ENCODE measurements around the gene LMCD1. TPM values are rescaled to one million over a fixed set of nuclear protein-coding genes. Genes with fewer than 3 reads are reported as not detected.
A peak's percentile ranks its signal among the peaks of the same experiment; 100 is the strongest.

The LMCD1 gene
- total and polyA plus RNA-seq, 2 of the 4 experiments (the other 2 are of a cell fraction), result 50.0 to 53.8 TPM

- H3K36me3 ChIP-seq (ENCODE audit: control insufficient read depth, insufficient read depth, low read length), result peaks cover 27% of the 10 kb centered on the region
- peak overlapping the region; percentile 74 for H2BK120ac ChIP-seq (ENCODE audit: low read depth, low read length)
- H3K23ac ChIP-seq (ENCODE audit: low read depth, low read length), result peak overlapping the region; percentile 52; the same call in 1 of the 2 replicates
- peak overlapping the region; percentile 55 for H4K5ac ChIP-seq (ENCODE audit: low read depth, low read length)
- peak overlapping the region in 1 of 2 experiments; percentile 68; a peak in 1 of 4 replicates for H4K8ac ChIP-seq (ENCODE audit: low read depth in 2 of 2, low read length in 2 of 2)
- no peaks in the 10 kb centered on the region for H3K9me3 ChIP-seq (ENCODE audit: control insufficient read depth, insufficient read depth, low read length)
- POLR2A ChIA-PET (ENCODE audit: unreplicated experiment), result no interaction called here
- H3K14ac ChIP-seq (replicated peaks; ENCODE audit: low read depth, low read length), result peak overlapping the region; percentile 44; the same call in 1 of the 2 replicates
- peaks cover 0 to 5% of the 10 kb centered on the region in 2 experiments; a peak in 1 of 4 replicates for H3K79me1 ChIP-seq (ENCODE audit: low read depth in 1 of 2, low read length in 2 of 2)
- intact Hi-C loops (cut with micrococcal nuclease), result loop anchor here (5.0 to 10.0 kb wide), 2 partner anchors 37 to 94 kb away; partner anchors contain the start of gene LMCD1
- no peaks in the 10 kb centered on the region for H4K20me1 ChIP-seq (ENCODE audit: insufficient read depth, low read length)
- H3K4me3 ChIP-seq (ENCODE audit: insufficient read depth, low read depth, low read length), result no peak overlapping the region
- 0 out of 2 replicates have a peak overlapping the region, but pooled peaks have one; percentile 35 for H3K9ac ChIP-seq (ENCODE audit: low read depth, low read length)
- H3K56ac ChIP-seq (ENCODE audit: extremely low read depth, insufficient read depth, low read length), result no peak overlapping the region; the same call in 1 of the 2 replicates
- peaks cover 15% of the 10 kb centered on the region for H3K9me1 ChIP-seq (ENCODE audit: insufficient read depth, low read length)
- H4K91ac ChIP-seq (ENCODE audit: insufficient read depth, low read depth, low read length), result peak overlapping the region; percentile 67; the same call in 1 of the 2 replicates
- peak overlapping the region; percentile 79 for H2AK9ac ChIP-seq (replicated peaks; ENCODE audit: low read depth, low read length, poor library complexity)
- H2AK5ac ChIP-seq (ENCODE audit: low read depth, low read length), result peak overlapping the region; percentile 87; the same call in 1 of the 2 replicates
- DNase-seq (peak; percentile 92), ATAC-seq (ENCODE audit: low read depth) (peak; percentile 56)
- dilution Hi-C loops (cut with HindIII; ENCODE audit: low sequenced_read_pairs, unreplicated experiment), result no loop called here
- peak overlapping the region; percentile 81 for H3K27ac ChIP-seq (ENCODE audit: insufficient read depth, low read length)
- BruUV-seq (replicated peaks), result no TSS peak
- peak overlapping the region; percentile 52 for H2BK20ac ChIP-seq (ENCODE audit: low read depth, low read length)
- TF ChIP-seq BHLHE40 (IDR thresholded peaks at IDR 0.05; ENCODE audit: low read depth, low read length), result peak; percentile 73
- TF ChIP-seq MAFK (IDR thresholded peaks at IDR 0.05; ENCODE audit: low read depth, low read length), result no peak
- peak; percentile 74 for TF ChIP-seq CEBPB (IDR thresholded peaks at IDR 0.05; ENCODE audit: low read depth, low read length)
- TF ChIP-seq FOS (IDR thresholded peaks at IDR 0.05; ENCODE audit: low read depth, low read length), result peak; percentile 35; the same call in 1 of the 2 replicates
- no peak for TF ChIP-seq MXI1 (IDR thresholded peaks at IDR 0.05; ENCODE audit: borderline replicate concordance, low read depth, low read length)
- TF ChIP-seq POLR2A (IDR thresholded peaks at IDR 0.05; ENCODE audit: low read depth, low read length), result no peak
- TF ChIP-seq RAD21 (IDR thresholded peaks at IDR 0.05; ENCODE audit: low read length), result no peak
- TF ChIP-seq MAZ (IDR thresholded peaks at IDR 0.05; ENCODE audit: borderline replicate concordance, low read depth, low read length), result no peak
- peak overlapping the region; percentile 84 for H3K4ac ChIP-seq (ENCODE audit: low read depth, low read length)
- H3K4me2 ChIP-seq (ENCODE audit: low read depth, low read length), result no peak overlapping the region
- H3K27me3 ChIP-seq (ENCODE audit: control insufficient read depth, insufficient read depth, low read length), result no peaks in the 10 kb centered on the region
- H2BK5ac ChIP-seq (ENCODE audit: low read depth, low read length, poor library complexity, severe bottlenecking), result peak overlapping the region; percentile 25
- H3K4me1 ChIP-seq (ENCODE audit: control insufficient read depth, insufficient read depth, low read length), result peaks cover 17% of the 10 kb centered on the region
- H2AFZ ChIP-seq (replicated peaks; ENCODE audit: low read length, poor library complexity), result no peak overlapping the region
- in situ Hi-C loops (cut with MboI; ENCODE audit: low sequenced_read_pairs), result no loop called here
- no CpG with 5 or more reads among the region's 3 CpGs for WGBS, 2 experiments (ENCODE audit: extremely low coverage in 2 of 2, insufficient read length in 1 of 2)
- CTCF ChIA-PET, result interaction anchor here (1.0 kb wide), 1 partner anchor 106 kb away, joined by 4 read pairs; no protein-coding TSS in a partner anchor
- H3K18ac ChIP-seq (ENCODE audit: low read depth, low read length), result peak overlapping the region; percentile 91
- H2BK15ac ChIP-seq (ENCODE audit: low read depth, low read length), result peak overlapping the region; percentile 30; the same call in 1 of the 3 replicates
These were observed 37.3 kb downstream of the LMCD1 start for GRCh38 chr3:8538913-8539312.

Data from IMR-90 (cell line).